Liver (tissue), 9 donors: ENCODE results near the gene SECISBP2L. TPM values are rescaled to one million over a fixed set of nuclear protein-coding genes. Genes with fewer than 3 reads are reported as not detected.

ENCODE experiments used
- DNase-seq: peaks from one replicate; pipeline ENCODE4 v3.0.0-alpha.2; 2017; ENCODE audit warnings: low spot score
- H3K27ac ChIP-seq, 2 donors: one replicate each; pipeline ENCODE4 v1.7.0; 2013; ENCODE audit warnings: inconsistent platforms in 2 of 2, low read length in 2 of 2, control low read depth in 1 of 2, low read depth in 1 of 2, mild to moderate bottlenecking in 1 of 2
- H3K27me3 ChIP-seq, 4 donors: one replicate each; pipeline versions ENCODE4 v1.6.1 to v1.7.0; 2013; ENCODE audit warnings: low read length in 3 of 4, inconsistent platforms in 1 of 4, mild to moderate bottlenecking in 1 of 4, moderate library complexity in 1 of 4; ENCODE audit not compliant: control insufficient read depth in 4 of 4, insufficient read depth in 4 of 4
- H3K36me3 ChIP-seq, 4 donors: one replicate each; pipeline versions ENCODE4 v1.6.1 to v1.7.0; 2013; ENCODE audit warnings: low read length in 3 of 4, mild to moderate bottlenecking in 3 of 4, low read depth in 1 of 4, moderate library complexity in 1 of 4; ENCODE audit not compliant: control insufficient read depth in 4 of 4, insufficient read depth in 3 of 4
- H3K4me1 ChIP-seq, 4 donors: one replicate each; pipeline versions ENCODE4 v1.6.1 to v1.7.0; 2013; ENCODE audit warnings: low read length in 3 of 4, mild to moderate bottlenecking in 3 of 4, moderate library complexity in 1 of 4; ENCODE audit not compliant: control insufficient read depth in 4 of 4, insufficient read depth in 4 of 4
- H3K4me3 ChIP-seq, 3 donors: one replicate each; pipeline versions ENCODE4 v1.6.1 to v1.7.0; 2013; ENCODE audit warnings: low read length in 3 of 3, control low read depth in 1 of 3, low read depth in 1 of 3, mild to moderate bottlenecking in 1 of 3
- H3K9ac ChIP-seq, 2 donors: one replicate each; pipeline ENCODE4 v1.7.0; 2013; ENCODE audit warnings: low read length in 2 of 2, mild to moderate bottlenecking in 2 of 2, moderate library complexity in 2 of 2, control low read depth in 1 of 2, low read depth in 1 of 2
- H3K9me3 ChIP-seq, 4 donors: one replicate each; pipeline versions ENCODE4 v1.6.1 to v1.7.0; 2013; ENCODE audit warnings: low read length in 3 of 4; ENCODE audit not compliant: control insufficient read depth in 4 of 4
- CTCF ChIP-seq: fragments of 150-350 bp; IDR thresholded peaks from 2 replicates; pipeline ENCODE4 v1.5.1; 2017; ENCODE audit warnings: improper control_type of control experiment, low read depth, low read length; ENCODE audit not compliant: missing input control
- EGR1 ChIP-seq, 2 donors: IDR thresholded peaks; 2 replicates each; pipeline ENCODE4 v1.6.1; 2016 to 2018; ENCODE audit warnings: antibody characterized with exemption in 2 of 2, low read depth in 2 of 2
- FOXA1 ChIP-seq: IDR thresholded peaks from 2 replicates; pipeline ENCODE4 v1.6.1; 2016; ENCODE audit warnings: antibody characterized with exemption
- FOXA2 ChIP-seq: IDR thresholded peaks from 2 replicates; pipeline ENCODE4 v1.6.1; 2016; ENCODE audit warnings: antibody characterized with exemption
- GABPA ChIP-seq, 2 donors: IDR thresholded peaks in 1 of 2; conservative IDR thresholded peaks in 1 of 2; 2 replicates each; pipeline ENCODE4 v1.6.1; 2016; ENCODE audit warnings: antibody characterized with exemption in 2 of 2, mild to moderate bottlenecking in 1 of 2, moderate library complexity in 1 of 2
- HNF4A ChIP-seq, 2 donors: conservative IDR thresholded peaks; 2 replicates each; pipeline ENCODE4 v1.6.1; 2016; ENCODE audit warnings: antibody characterized with exemption in 2 of 2, mild to moderate bottlenecking in 2 of 2
- HNF4G ChIP-seq: IDR thresholded peaks from 2 replicates; pipeline ENCODE4 v1.6.1; 2016; ENCODE audit warnings: antibody characterized with exemption
- JUND ChIP-seq, 2 donors: IDR thresholded peaks; 2 replicates each; pipeline ENCODE4 v1.6.1; 2016; ENCODE audit warnings: antibody characterized with exemption in 2 of 2
- MAX ChIP-seq: IDR thresholded peaks from 2 replicates; pipeline ENCODE4 v1.6.1; 2016; ENCODE audit warnings: antibody characterized with exemption
- NR2F2 ChIP-seq: IDR thresholded peaks from 2 replicates; pipeline ENCODE4 v1.6.1; 2016; ENCODE audit warnings: antibody characterized with exemption
- RAD21 ChIP-seq, 2 donors: IDR thresholded peaks; 2 replicates each; pipeline ENCODE4 v1.6.1; 2016; ENCODE audit warnings: antibody characterized with exemption in 2 of 2, mild to moderate bottlenecking in 2 of 2
- RXRA ChIP-seq, 2 donors: IDR thresholded peaks; 2 replicates each; pipeline ENCODE4 v1.6.1; 2017 to 2018; ENCODE audit warnings: antibody characterized with exemption in 2 of 2, mild to moderate bottlenecking in 1 of 2
- SP1 ChIP-seq: IDR thresholded peaks from 2 replicates; pipeline ENCODE4 v1.6.1; 2018; ENCODE audit warnings: antibody characterized with exemption, mild to moderate bottlenecking
- TAF1 ChIP-seq: conservative IDR thresholded peaks from 2 replicates; pipeline ENCODE4 v1.6.1; 2016; ENCODE audit warnings: antibody characterized with exemption, mild to moderate bottlenecking
- YY1 ChIP-seq: IDR thresholded peaks from 2 replicates; pipeline ENCODE4 v1.6.1; 2016; ENCODE audit warnings: antibody characterized with exemption, mild to moderate bottlenecking
- WGBS: extraction: QIAGEN DNeasy Blood & Tissue Kit; methylation state at CpG from one replicate; pipeline ENCODE4 v1.1.7; 2013; 5-methylcytosine and 5-hydroxymethylcytosine counted together
- polyA plus RNA-seq, 2 donors: library from polyadenylated mRNA; stranded (reverse) in 1 of 2; unstranded in 1 of 2; fragments of 200-250 nt in 1 of 2; fragments of >200 nt in 1 of 2; fragmentation: Nextera tagmentation in 1 of 2; extraction: Ambion mirVana in 1 of 2; gene quantifications; one replicate each; pipeline versions ENCODE4 v1.2.1 to v1.2.3, GENCODE V29; 2013 to 2015
- total RNA-seq, 2 donors: library from RNA; depleted of rRNA; stranded (reverse); fragments of >200 nt; gene quantifications; one replicate each; pipeline ENCODE4 v1.2.3, GENCODE V29; 2014
- TF ChIP-seq, protein P1 (sequence below): IDR thresholded peaks from 2 replicates; pipeline ENCODE4 v1.6.1; 2016; ENCODE audit warnings: antibody characterized with exemption, mild to moderate bottlenecking
- TF ChIP-seq, protein P2 (sequence below): IDR thresholded peaks from 2 replicates; pipeline ENCODE4 v1.6.1; 2016; ENCODE audit warnings: antibody characterized with exemption
- TF ChIP-seq, protein P3 (sequence below): IDR thresholded peaks from 2 replicates; pipeline ENCODE4 v1.6.1; 2016; ENCODE audit warnings: antibody characterized with exemption
- donor health status: healthy.
- donor health status: healthy.
- donor health status: healthy.
- donor health status: healthy.
- donor health status: healthy.

The SECISBP2L gene, protein sequence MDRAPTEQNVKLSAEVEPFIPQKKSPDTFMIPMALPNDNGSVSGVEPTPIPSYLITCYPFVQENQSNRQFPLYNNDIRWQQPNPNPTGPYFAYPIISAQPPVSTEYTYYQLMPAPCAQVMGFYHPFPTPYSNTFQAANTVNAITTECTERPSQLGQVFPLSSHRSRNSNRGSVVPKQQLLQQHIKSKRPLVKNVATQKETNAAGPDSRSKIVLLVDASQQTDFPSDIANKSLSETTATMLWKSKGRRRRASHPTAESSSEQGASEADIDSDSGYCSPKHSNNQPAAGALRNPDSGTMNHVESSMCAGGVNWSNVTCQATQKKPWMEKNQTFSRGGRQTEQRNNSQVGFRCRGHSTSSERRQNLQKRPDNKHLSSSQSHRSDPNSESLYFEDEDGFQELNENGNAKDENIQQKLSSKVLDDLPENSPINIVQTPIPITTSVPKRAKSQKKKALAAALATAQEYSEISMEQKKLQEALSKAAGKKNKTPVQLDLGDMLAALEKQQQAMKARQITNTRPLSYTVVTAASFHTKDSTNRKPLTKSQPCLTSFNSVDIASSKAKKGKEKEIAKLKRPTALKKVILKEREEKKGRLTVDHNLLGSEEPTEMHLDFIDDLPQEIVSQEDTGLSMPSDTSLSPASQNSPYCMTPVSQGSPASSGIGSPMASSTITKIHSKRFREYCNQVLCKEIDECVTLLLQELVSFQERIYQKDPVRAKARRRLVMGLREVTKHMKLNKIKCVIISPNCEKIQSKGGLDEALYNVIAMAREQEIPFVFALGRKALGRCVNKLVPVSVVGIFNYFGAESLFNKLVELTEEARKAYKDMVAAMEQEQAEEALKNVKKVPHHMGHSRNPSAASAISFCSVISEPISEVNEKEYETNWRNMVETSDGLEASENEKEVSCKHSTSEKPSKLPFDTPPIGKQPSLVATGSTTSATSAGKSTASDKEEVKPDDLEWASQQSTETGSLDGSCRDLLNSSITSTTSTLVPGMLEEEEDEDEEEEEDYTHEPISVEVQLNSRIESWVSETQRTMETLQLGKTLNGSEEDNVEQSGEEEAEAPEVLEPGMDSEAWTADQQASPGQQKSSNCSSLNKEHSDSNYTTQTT
- total RNA-seq: 10 to 100 TPM; 14.8 to 15.7 TPM
- polyA plus RNA-seq: 10 to 100 TPM in 1 of 2 donors, 1 to 10 TPM in 1; 5.7 to 13.8 TPM

DNA sequence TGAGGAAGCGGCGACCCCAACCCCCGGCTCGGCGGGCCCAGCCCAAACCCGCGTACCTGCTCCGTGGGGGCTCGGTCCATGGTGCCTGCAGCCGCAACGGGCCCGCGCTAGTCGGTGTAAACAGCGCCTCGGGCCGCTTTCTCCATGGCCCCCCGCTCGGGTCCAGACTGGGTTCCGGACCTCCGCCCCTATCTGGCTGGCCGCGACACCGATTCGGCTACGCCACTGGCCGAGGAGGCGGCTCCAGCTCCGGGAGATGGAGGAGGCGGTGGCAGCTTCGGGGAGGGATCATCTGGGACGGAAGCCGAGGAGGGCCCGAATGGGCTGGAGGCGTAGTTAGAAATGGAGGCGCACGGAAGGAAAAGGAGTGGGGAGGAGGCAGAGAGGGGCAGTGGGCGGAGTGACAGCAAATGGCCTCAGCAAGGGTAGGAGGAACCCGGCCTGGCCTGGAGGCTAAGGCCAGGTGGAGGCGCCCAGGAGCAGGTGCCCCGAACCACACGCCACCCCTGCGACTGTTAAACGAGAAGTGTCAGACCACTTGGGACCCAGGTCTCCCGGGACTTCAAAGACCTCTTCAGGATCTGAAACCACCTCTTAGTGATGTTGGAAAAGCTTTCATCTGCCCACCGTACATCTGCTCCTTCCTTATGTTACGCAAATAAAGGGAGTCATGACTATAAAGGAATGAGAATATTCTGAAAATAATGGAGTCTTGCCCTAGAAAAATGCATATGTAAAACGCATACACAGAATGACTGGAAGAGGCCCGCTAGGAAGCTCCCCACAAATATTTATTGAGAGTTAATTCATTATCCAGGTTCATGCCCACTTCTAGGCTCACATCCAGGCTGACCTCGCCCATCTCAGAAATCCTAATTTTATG is at the start of gene SECISBP2L:
Gene SECISBP2L (minus strand): TSS at position 227 of the 883 bp plus-strand sequence. CDS start 147 bp downstream, at position 80.
- no peaks in the 10 kb centered on the region for H3K9me3 ChIP-seq
- H3K4me3 ChIP-seq: peak within 1 kb of the TSS; percentile 85 to 99 (median 89)
- WGBS: 4% methylated on average over 50 of the region's 50 CpGs
- H3K9ac ChIP-seq: peak within 1 kb of the TSS; percentile 85 to 93
- H3K4me1 ChIP-seq: peaks cover 2 to 28% (median 18%) of the 10 kb centered on the region in 4 donors
- TF ChIP-seq GABPA (IDR thresholded peaks at IDR 0.05 in 1 of 2, conservative IDR thresholded peaks at IDR 0.05 in 1 of 2): peak in 1 of 2 donors; percentile 78
- TF ChIP-seq CTCF: no peak
- TF ChIP-seq SP1: peak; percentile 72
- TF ChIP-seq, protein P1, sequence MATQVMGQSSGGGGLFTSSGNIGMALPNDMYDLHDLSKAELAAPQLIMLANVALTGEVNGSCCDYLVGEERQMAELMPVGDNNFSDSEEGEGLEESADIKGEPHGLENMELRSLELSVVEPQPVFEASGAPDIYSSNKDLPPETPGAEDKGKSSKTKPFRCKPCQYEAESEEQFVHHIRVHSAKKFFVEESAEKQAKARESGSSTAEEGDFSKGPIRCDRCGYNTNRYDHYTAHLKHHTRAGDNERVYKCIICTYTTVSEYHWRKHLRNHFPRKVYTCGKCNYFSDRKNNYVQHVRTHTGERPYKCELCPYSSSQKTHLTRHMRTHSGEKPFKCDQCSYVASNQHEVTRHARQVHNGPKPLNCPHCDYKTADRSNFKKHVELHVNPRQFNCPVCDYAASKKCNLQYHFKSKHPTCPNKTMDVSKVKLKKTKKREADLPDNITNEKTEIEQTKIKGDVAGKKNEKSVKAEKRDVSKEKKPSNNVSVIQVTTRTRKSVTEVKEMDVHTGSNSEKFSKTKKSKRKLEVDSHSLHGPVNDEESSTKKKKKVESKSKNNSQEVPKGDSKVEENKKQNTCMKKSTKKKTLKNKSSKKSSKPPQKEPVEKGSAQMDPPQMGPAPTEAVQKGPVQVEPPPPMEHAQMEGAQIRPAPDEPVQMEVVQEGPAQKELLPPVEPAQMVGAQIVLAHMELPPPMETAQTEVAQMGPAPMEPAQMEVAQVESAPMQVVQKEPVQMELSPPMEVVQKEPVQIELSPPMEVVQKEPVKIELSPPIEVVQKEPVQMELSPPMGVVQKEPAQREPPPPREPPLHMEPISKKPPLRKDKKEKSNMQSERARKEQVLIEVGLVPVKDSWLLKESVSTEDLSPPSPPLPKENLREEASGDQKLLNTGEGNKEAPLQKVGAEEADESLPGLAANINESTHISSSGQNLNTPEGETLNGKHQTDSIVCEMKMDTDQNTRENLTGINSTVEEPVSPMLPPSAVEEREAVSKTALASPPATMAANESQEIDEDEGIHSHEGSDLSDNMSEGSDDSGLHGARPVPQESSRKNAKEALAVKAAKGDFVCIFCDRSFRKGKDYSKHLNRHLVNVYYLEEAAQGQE: peak; percentile 62
- TF ChIP-seq MAX: peak; percentile 80
- TF ChIP-seq, protein P2, sequence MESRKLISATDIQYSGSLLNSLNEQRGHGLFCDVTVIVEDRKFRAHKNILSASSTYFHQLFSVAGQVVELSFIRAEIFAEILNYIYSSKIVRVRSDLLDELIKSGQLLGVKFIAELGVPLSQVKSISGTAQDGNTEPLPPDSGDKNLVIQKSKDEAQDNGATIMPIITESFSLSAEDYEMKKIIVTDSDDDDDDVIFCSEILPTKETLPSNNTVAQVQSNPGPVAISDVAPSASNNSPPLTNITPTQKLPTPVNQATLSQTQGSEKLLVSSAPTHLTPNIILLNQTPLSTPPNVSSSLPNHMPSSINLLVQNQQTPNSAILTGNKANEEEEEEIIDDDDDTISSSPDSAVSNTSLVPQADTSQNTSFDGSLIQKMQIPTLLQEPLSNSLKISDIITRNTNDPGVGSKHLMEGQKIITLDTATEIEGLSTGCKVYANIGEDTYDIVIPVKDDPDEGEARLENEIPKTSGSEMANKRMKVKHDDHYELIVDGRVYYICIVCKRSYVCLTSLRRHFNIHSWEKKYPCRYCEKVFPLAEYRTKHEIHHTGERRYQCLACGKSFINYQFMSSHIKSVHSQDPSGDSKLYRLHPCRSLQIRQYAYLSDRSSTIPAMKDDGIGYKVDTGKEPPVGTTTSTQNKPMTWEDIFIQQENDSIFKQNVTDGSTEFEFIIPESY: peak; percentile 96
- TF ChIP-seq YY1: peak; percentile 99
- TF ChIP-seq EGR1 (IDR thresholded peaks at IDR 0.05; ENCODE audit: low read depth in 2 of 2): peak; percentile 40 to 51
- TF ChIP-seq RAD21 (IDR thresholded peaks at IDR 0.05): peak; percentile 50 to 61
- TF ChIP-seq NR2F2: no peak
- TF ChIP-seq FOXA1: peak; percentile 29
- TF ChIP-seq, protein P3, sequence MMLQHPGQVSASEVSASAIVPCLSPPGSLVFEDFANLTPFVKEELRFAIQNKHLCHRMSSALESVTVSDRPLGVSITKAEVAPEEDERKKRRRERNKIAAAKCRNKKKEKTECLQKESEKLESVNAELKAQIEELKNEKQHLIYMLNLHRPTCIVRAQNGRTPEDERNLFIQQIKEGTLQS: peak; percentile 64
- peak; percentile 47 to 64 for TF ChIP-seq HNF4A (conservative IDR thresholded peaks at IDR 0.05)
- TF ChIP-seq FOXA2: no peak
- TF ChIP-seq HNF4G: peak; percentile 18
- peak; percentile 53 to 77 for TF ChIP-seq RXRA (IDR thresholded peaks at IDR 0.05)
- TF ChIP-seq TAF1: peak; percentile 67
- TF ChIP-seq JUND (IDR thresholded peaks at IDR 0.05): peak; percentile 10 to 44
- DNase-seq: peak; percentile 94
- H3K27ac ChIP-seq: peak within 1 kb of the TSS; percentile 17 to 75
- no peaks in the 10 kb centered on the region for H3K36me3 ChIP-seq
- H3K27me3 ChIP-seq: no peaks in the 10 kb centered on the region
